Activated T-cell treated with anti-CD3 and anti-CD28 coated beads, Interleukin-2, amount 50 U/mL, for 72 hours (primary cell): ENCODE data around the gene SYNC. TPM values are rescaled to one million over a fixed set of nuclear protein-coding genes. Genes with fewer than 3 reads are reported as not detected.

Source experiments
- ATAC-seq, 2 donors: fragments of 150-1000 bp; cut with Tn5 transposase; replicated peaks in 1 of 2; 2 replicates each; pipeline ENCODE4 v1.10.0; 2021; ENCODE audit warnings: moderate library complexity in 2 of 2, mild to moderate bottlenecking in 1 of 2
- DNase-seq, 2 donors: peaks; one replicate each; pipeline ENCODE4 v3.0.0; 2021 to 2022; ENCODE audit warnings: mixed read lengths in 1 of 2
- H3K27ac Mint-ChIP-seq: one replicate; pipeline ENCODE4 v1.8.0; 2022; ENCODE audit warnings: mild to moderate bottlenecking, moderate library complexity, mixed read lengths
- H3K27me3 Mint-ChIP-seq: one replicate; pipeline ENCODE4 v1.8.0; 2022; ENCODE audit warnings: low read depth, mixed read lengths
- H3K36me3 Mint-ChIP-seq, 2 donors: one replicate each; pipeline ENCODE4 v1.8.0; 2022; ENCODE audit warnings: mixed read lengths in 2 of 2, mild to moderate bottlenecking in 1 of 2; ENCODE audit not compliant: insufficient read depth in 2 of 2
- H3K4me1 Mint-ChIP-seq: one replicate; pipeline ENCODE4 v1.8.0; 2022; ENCODE audit warnings: low read depth, mixed read lengths
- H3K4me3 Mint-ChIP-seq, 2 donors: one replicate each; pipeline ENCODE4 v1.8.0; 2022; ENCODE audit warnings: mild to moderate bottlenecking in 2 of 2, mixed read lengths in 2 of 2, moderate library complexity in 2 of 2
- H3K9me3 Mint-ChIP-seq, 2 donors: one replicate each; pipeline ENCODE4 v1.8.0; 2022; ENCODE audit warnings: mixed read lengths in 2 of 2
- total RNA-seq, 2 donors: library from RNA; stranded (reverse); gene quantifications; one replicate each; pipeline ENCODE4 v1.2.3, GENCODE V29; 2022

Gene SYNC
- total RNA-seq: not detected

DNA sequence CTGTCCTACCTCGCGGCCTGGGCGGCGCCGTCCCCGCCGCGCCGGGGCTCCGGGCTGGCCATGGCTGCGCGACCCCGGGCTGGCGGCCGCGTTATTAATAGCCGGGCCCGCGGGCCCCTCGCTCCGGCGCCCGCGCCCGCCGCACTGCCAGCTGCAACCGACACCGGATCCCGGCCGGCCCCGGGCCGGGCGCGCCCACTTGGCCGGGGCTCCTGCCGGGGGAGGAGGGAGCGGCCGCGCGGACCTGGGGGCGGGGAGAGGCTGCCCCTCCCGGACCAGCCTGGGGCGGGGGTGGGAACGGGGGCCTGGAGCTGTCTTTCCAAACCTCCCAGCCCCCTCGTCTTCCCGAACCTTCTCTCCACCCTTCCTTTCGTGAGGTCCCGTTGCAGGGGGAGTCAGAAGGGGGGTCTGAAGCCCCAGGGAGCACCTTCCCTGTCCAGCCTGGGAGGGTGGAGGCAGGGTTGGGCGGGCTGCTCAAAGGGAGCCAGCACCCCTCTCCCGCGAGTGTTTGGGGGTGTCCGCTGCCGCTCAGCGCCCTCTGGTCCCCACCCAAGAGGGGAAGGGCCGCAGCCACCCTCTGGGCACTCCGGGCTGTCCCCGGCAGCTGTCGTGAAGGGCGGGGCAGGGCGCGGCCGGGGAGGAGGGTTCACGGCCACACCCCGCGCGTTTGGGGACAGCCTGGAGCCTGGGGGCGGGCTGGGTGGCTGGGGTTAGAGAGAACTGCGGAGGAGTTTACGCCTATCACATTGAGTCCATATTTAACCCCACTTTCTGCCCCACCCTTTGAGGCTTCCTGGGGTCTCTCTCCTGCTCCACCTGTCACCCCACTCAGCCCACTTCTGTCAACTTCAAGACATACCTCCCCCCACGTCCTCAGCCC is at the start of gene SYNC:
Gene SYNC, minus strand, starts transcription at position 172 of the 880 bp plus-strand sequence. Its CDS starts 110 bp downstream, at position 62.
- ATAC-seq: peak; percentile 74 to 78
- H3K36me3 Mint-ChIP-seq: peaks cover 0 to 3% of the 10 kb centered on the region in 2 donors
- H3K27ac Mint-ChIP-seq: no peak within 1 kb of the TSS
- H3K9me3 Mint-ChIP-seq: no peaks in the 10 kb centered on the region
- peaks cover 8% of the 10 kb centered on the region for H3K4me1 Mint-ChIP-seq
- peak in 1 of 2 donors; percentile 42 for DNase-seq
- H3K4me3 Mint-ChIP-seq: peak within 1 kb of the TSS; percentile 42 to 62
- peaks cover 28% of the 10 kb centered on the region for H3K27me3 Mint-ChIP-seq

- Mint-ChIP-seq H3K9me3 (no peaks in the 10 kb centered on the region), H3K27ac (no peak overlapping the region), H3K4me3 (no peak overlapping the region), H3K36me3 (no peaks in the 10 kb centered on the region), H3K4me1 (peaks cover 11% of the 10 kb centered on the region), H3K27me3 (peaks cover 15% of the 10 kb centered on the region)
- ATAC-seq (no peak), DNase-seq (no peak)
These were observed 47.2 kb upstream of the SYNC start for GRCh38 chr1:32749771-32750170.

DNA sequence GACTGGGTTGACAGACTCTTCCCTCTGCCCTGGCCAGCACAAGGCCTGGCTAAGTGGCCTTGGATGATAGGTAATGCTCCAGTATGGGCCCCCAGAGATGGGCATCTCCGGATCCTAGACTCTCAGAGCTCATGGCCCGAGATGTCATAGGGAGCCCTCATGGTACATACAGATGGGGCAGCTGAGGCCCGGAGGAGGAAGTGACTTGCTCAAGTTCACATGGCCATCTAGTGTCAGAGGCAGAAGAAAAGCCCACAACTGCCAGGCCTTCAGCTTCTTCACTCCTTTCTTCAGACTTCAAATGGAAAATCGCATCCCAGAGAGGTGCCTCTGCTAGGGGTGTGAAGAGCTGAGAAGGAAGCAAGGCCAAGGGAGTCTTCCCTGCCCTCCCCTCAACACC is 46.8 kb upstream of the SYNC start:
- H3K36me3 Mint-ChIP-seq: no peaks in the 10 kb centered on the region
- no peak overlapping the region for H3K27ac Mint-ChIP-seq
- no peaks in the 10 kb centered on the region for H3K9me3 Mint-ChIP-seq
- H3K27me3 Mint-ChIP-seq: peaks cover 19% of the 10 kb centered on the region
- DNase-seq (no peak), ATAC-seq (no peak)
- H3K4me3 Mint-ChIP-seq: no peak overlapping the region
- H3K4me1 Mint-ChIP-seq: peaks cover 8% of the 10 kb centered on the region

DNA sequence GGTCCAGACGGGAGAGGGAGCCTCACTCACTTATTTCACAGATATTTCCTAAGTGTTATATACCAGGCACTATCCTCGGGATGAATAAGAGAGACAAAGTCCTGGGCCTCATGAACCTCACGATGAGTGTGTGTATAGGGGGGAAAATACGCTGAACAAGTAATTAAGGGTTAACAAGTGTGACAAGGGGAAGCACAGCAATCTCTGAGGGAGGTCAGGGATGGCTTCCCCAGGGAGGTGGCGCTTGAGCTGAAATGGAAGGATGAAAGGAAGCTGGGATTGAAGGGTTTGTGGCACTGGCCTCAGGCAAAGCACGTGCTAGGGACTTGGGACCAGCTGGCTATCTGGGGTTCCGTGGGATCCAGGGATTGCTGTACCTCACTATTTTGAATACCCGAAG is 46.4 kb upstream of the SYNC start:
- no peak for ATAC-seq
- peaks cover 23% of the 10 kb centered on the region for H3K27me3 Mint-ChIP-seq

GRCh38 chr1:32748348-32748747 is 45.8 kb upstream of the SYNC start:
- DNase-seq: no peak
- no peak overlapping the region for H3K27ac Mint-ChIP-seq
- H3K4me1 Mint-ChIP-seq: peaks cover 2% of the 10 kb centered on the region
- H3K27me3 Mint-ChIP-seq: peaks cover 25% of the 10 kb centered on the region
- no peaks in the 10 kb centered on the region for H3K36me3 Mint-ChIP-seq
- H3K4me3 Mint-ChIP-seq: no peak overlapping the region
- no peak for ATAC-seq
- H3K9me3 Mint-ChIP-seq: no peaks in the 10 kb centered on the region

More for the DNA sequence above, 46.4 kb upstream of the SYNC start:
- DNase-seq: no peak
- Mint-ChIP-seq H3K9me3 (no peaks in the 10 kb centered on the region), H3K4me3 (no peak overlapping the region), H3K4me1 (peaks cover 5% of the 10 kb centered on the region), H3K27ac (no peak overlapping the region), H3K36me3 (no peaks in the 10 kb centered on the region)

DNA sequence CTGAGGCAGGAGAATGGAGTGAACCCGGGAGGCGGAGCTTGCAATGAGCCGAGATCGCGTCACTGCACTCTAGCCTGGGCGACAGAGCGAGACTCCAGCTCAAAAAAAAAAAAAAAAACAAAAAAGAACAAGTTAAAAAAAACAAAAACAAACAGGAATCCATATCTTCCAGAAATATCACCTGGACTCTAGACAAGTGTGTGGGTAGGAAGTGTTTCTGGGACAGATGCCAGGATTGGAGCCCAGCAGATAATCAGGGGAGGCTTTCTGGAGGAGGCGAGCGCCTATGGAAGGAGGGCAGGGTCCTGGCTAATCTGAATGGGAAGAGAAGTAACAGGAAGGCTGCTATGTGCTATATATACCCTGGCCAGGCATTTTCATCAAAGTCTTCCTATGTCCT is 43.6 kb upstream of the SYNC start:
- no peak overlapping the region for H3K27ac Mint-ChIP-seq
- H3K4me3 Mint-ChIP-seq: no peak overlapping the region
- ATAC-seq: no peak
- no peak for DNase-seq
- H3K27me3 Mint-ChIP-seq: peaks cover 24% of the 10 kb centered on the region
- H3K36me3 Mint-ChIP-seq: no peaks in the 10 kb centered on the region
- no peaks in the 10 kb centered on the region for H3K9me3 Mint-ChIP-seq
- no peaks in the 10 kb centered on the region for H3K4me1 Mint-ChIP-seq

DNA sequence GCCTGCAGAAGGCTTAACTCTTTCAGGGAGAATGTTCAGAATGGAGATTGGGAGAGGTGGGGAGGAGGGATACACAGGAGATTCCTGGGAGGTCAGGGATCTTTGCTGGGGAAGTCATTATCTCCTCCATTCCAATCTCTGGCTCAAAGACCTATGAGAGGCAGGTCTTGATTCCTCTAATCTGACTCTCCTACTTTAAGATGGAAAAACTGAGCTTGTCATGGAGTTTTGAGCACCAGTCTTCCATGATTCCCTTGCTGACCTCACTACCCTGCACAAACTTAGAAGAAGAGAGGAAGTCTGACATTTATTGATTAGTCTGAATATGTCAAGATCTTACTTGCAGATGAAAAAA is 41.5 kb upstream of the SYNC start:
- H3K27ac Mint-ChIP-seq: no peak overlapping the region
- H3K36me3 Mint-ChIP-seq: no peaks in the 10 kb centered on the region
- ATAC-seq: no peak
- H3K4me1 Mint-ChIP-seq: no peaks in the 10 kb centered on the region
- H3K27me3 Mint-ChIP-seq: peaks cover 22% of the 10 kb centered on the region
- H3K4me3 Mint-ChIP-seq: no peak overlapping the region
- DNase-seq: no peak
- no peaks in the 10 kb centered on the region for H3K9me3 Mint-ChIP-seq

GRCh38 chr1:32743380-32744070 is 41.0 kb upstream of the SYNC start:
- no peak for DNase-seq
- Mint-ChIP-seq H3K4me3 (no peak overlapping the region), H3K9me3 (no peaks in the 10 kb centered on the region), H3K27ac (no peak overlapping the region), H3K4me1 (no peaks in the 10 kb centered on the region), H3K36me3 (no peaks in the 10 kb centered on the region), H3K27me3 (peaks cover 22% of the 10 kb centered on the region)
- no peak for ATAC-seq

DNA sequence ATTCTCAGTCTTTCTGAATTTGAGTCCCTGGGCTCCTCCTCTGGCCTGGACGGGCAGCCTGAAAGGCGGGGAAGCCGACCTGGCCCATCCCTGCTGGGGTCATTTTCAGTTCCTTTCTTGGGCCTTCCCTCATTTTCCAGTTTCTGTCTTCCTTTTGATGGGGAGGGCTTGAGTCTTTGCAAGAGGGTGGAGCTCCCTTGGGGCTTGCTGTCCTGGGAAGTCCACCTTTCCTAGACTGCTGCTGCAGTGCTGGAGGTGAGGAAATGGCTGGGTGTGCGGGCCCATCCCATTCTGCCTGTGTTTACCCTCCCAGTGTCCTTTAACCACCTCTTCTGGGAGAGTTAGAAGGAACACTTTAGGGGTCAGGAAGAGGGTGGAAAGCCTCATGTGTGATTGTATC is 40.4 kb upstream of the SYNC start:
- Mint-ChIP-seq H3K27me3 (peaks cover 22% of the 10 kb centered on the region), H3K4me3 (peak overlapping the region; percentile 55 to 77), H3K9me3 (no peaks in the 10 kb centered on the region), H3K27ac (no peak overlapping the region), H3K4me1 (no peaks in the 10 kb centered on the region), H3K36me3 (no peaks in the 10 kb centered on the region)
- no peak for ATAC-seq
- no peak for DNase-seq

DNA sequence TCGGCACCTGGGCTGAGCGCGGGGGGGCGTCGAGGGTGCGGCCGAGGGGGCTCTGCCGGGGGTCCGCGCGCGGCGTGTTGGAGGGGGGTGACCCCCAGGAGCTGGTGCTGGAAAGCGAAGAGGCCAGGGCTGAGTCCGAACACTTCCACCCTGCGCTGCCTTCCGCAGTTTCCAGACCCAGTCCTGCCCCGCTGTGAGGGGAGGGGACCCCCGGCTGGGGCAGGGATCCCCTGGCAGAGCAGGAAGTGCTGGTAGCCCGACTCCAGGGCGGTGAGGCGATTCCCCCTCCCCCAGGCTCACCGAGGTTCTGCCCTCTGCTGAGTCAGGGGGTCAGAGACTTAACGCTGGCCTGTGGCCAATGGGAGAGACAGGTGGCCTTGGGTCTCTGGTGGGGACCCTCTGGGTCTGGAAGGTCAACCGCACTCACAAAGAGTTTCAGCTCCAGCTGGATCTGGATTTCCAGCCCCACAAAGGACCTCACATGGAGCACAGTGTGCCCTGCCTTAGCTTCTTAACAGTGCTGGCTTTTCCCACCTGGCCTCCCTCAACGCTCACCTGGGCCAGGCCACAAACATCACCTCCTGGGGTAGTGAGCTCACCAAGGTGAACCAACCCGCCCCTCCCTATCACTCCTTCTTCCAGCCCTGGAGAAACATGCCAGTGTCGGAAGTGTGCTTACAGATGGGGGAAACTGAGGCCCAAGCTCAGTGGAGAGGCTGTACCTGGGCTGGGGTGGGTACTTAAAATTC is 39.8 kb upstream of the SYNC start:
- H3K4me3 Mint-ChIP-seq: peak overlapping the region in 1 of 2 donors; percentile 77
- no peaks in the 10 kb centered on the region for H3K9me3 Mint-ChIP-seq
- no peak for DNase-seq
- H3K27me3 Mint-ChIP-seq: peaks cover 22% of the 10 kb centered on the region
- H3K36me3 Mint-ChIP-seq: no peaks in the 10 kb centered on the region
- ATAC-seq: no peak
- no peaks in the 10 kb centered on the region for H3K4me1 Mint-ChIP-seq
- H3K27ac Mint-ChIP-seq: no peak overlapping the region

DNA sequence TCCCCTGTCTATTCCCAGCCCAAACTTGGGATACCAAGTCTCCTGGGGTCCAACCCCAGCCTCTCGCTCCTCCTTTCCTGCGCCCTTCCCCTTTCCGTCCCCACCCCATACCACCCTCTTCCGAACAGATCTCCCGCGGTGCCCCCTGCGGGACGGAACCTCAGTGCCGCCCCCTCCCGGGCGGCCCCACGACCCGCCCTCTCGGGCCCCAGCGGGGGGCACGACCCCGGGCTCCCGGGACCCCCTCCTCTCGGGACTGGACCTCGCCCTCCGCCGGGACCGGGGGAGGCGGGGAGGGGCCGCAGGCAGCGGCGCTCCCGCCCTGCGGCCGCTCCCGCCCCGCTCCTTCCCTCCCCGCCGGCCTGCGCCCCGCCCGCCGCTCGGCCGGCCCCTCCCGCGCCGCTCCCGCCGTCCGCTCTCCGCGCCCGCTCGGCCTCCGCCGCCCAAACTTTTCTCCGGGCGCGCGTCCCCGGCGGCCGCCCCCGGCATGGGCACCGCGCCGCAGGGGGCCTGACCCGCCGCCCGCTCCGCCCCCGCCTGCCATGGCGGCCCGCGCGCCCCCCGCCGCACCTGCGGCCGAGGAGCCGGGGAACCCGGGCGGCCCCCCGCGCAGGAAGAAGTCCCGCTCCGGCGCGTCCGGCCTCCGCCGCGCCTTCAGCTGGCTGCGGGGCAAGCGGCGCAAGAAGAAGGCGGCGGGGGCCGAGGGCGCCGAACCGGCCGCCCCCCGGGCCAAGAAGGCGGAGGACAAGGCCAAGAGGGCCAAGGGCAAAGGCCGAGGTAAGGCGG is 39.0 kb upstream of the SYNC start:
- Mint-ChIP-seq H3K9me3 (no peaks in the 10 kb centered on the region), H3K36me3 (no peaks in the 10 kb centered on the region), H3K27me3 (peaks cover 22% of the 10 kb centered on the region), H3K4me1 (no peaks in the 10 kb centered on the region), H3K27ac (no peak overlapping the region), H3K4me3 (peak overlapping the region; percentile 77 to 82)
- peak; percentile 59 to 71 for ATAC-seq
- no peak for DNase-seq

GRCh38 chr1:32741059-32741412 is 38.5 kb upstream of the SYNC start:
- DNase-seq (no peak), ATAC-seq (no peak)
- no peaks in the 10 kb centered on the region for H3K9me3 Mint-ChIP-seq
- peak overlapping the region; percentile 77 to 82 for H3K4me3 Mint-ChIP-seq
- H3K36me3 Mint-ChIP-seq: no peaks in the 10 kb centered on the region
- no peak overlapping the region for H3K27ac Mint-ChIP-seq
- peaks cover 22% of the 10 kb centered on the region for H3K27me3 Mint-ChIP-seq
- no peaks in the 10 kb centered on the region for H3K4me1 Mint-ChIP-seq
